GM18861 (cell line): ENCODE measurements around the gene GNG7.
A peak's percentile ranks its signal among the peaks of the same experiment; 100 is the strongest.
"Not testable (repeated sequence)": the region's sequence is repeated elsewhere in the genome, so short reads cannot be mapped to it uniquely, and the experiment has no call there.

Experiments
- ATAC-seq: cut with Tn5 transposase; IDR thresholded peaks from one replicate; pipeline ENCODE4 v1.9.1; 2021; ENCODE audit not compliant: unreplicated experiment

The GNG7 gene

GRCh38 chr19:2579678-2580280 is 122.7 kb downstream of the GNG7 start:
- no peak for ATAC-seq

GRCh38 chr19:2578901-2579677 is 123.4 kb downstream of the GNG7 start:
- ATAC-seq: no peak

- no peak for ATAC-seq
These were observed 124.1 kb downstream of the GNG7 start for GRCh38 chr19:2578391-2578890.

- ATAC-seq: no peak
These were observed 124.7 kb downstream of the GNG7 start for GRCh38 chr19:2577722-2578335.

- no peak for ATAC-seq
These were observed 126.6 kb downstream of the GNG7 start for GRCh38 chr19:2575734-2576481.

- no peak for ATAC-seq
These were observed 127.4 kb downstream of the GNG7 start for GRCh38 chr19:2574971-2575630.

GRCh38 chr19:2574478-2574931 is 128.0 kb downstream of the GNG7 start:
- ATAC-seq: no peak

- no peak for ATAC-seq
These were observed 128.6 kb downstream of the GNG7 start for GRCh38 chr19:2573916-2574315.

- ATAC-seq: not testable (repeated sequence)
These were observed 130.3 kb downstream of the GNG7 start for GRCh38 chr19:2572152-2572551.

- ATAC-seq: no peak
These were observed 132.7 kb downstream of the GNG7 start for GRCh38 chr19:2569596-2570465.

- no peak for ATAC-seq
These were observed 134.5 kb downstream of the GNG7 start for GRCh38 chr19:2567996-2568395.

- no peak for ATAC-seq
These were observed 134.9 kb downstream of the GNG7 start for GRCh38 chr19:2567580-2567979.

- not testable (repeated sequence) for ATAC-seq
These were observed 138.9 kb downstream of the GNG7 start for GRCh38 chr19:2563546-2563945.

- peak; percentile 84 for ATAC-seq
These were observed 140.6 kb downstream of the GNG7 start for GRCh38 chr19:2561895-2562294.

GRCh38 chr19:2561221-2561620 is 141.3 kb downstream of the GNG7 start:
- no peak for ATAC-seq

GRCh38 chr19:2560369-2560768 is 142.1 kb downstream of the GNG7 start:
- no peak for ATAC-seq

GRCh38 chr19:2558543-2558942 is 144.0 kb downstream of the GNG7 start:
- ATAC-seq: no peak

- ATAC-seq: not testable (repeated sequence)
These were observed 144.4 kb downstream of the GNG7 start for GRCh38 chr19:2558131-2558530.

GRCh38 chr19:2557093-2557440 is 145.4 kb downstream of the GNG7 start:
- ATAC-seq: no peak
